ENCODE data around the gene ADCY4. TPM values are rescaled to one million over a fixed set of nuclear protein-coding genes. Genes with fewer than 3 reads are reported as not detected.
A peak's percentile ranks its signal among the peaks of the same experiment; 100 is the strongest.

Gene ADCY4
- total and polyA plus RNA-seq, 4 donors = 3.5 to 16.0 (median 10.5) TPM

GRCh38 chr14:24290746-24291145, 44.1 kb downstream of the ADCY4 start:
- Histone ChIP-seq H3K27ac (ENCODE audit: low read depth, low read length) (no peak overlapping the region), H3K9me3 (ENCODE audit: control insufficient read depth, insufficient read depth, low read length) (no peaks in the 10 kb centered on the region), H3K4me1 (ENCODE audit: control insufficient read depth, insufficient read depth, low read length) (no peaks in the 10 kb centered on the region), H3K36me3 (ENCODE audit: control insufficient read depth, insufficient read depth, low read length) (peaks cover 36% of the 10 kb centered on the region), H3K27me3 (ENCODE audit: control insufficient read depth, insufficient read depth, low read length) (no peaks in the 10 kb centered on the region), H3K4me3 (ENCODE audit: low read depth, low read length) (no peak overlapping the region)
- no peak for DNase-seq (ENCODE audit: low read depth in 4 of 6, low spot score in 6 of 6)
- 93% methylated on average over 4 of the region's 9 CpGs for WGBS (ENCODE audit: insufficient coverage)

GRCh38 chr14:24289649-24290280, 45.1 kb downstream of the ADCY4 start:
- DNase-seq (ENCODE audit: low read depth in 4 of 6, low spot score in 6 of 6) = no peak
- Histone ChIP-seq H3K4me1 (ENCODE audit: control insufficient read depth, insufficient read depth, low read length) (no peaks in the 10 kb centered on the region), H3K27ac (ENCODE audit: low read depth, low read length) (no peak overlapping the region), H3K9me3 (ENCODE audit: control insufficient read depth, insufficient read depth, low read length) (no peaks in the 10 kb centered on the region), H3K27me3 (ENCODE audit: control insufficient read depth, insufficient read depth, low read length) (no peaks in the 10 kb centered on the region), H3K36me3 (ENCODE audit: control insufficient read depth, insufficient read depth, low read length) (peaks cover 32% of the 10 kb centered on the region), H3K4me3 (ENCODE audit: low read depth, low read length) (no peak overlapping the region)
- 100% methylated on average over 4 of the region's 6 CpGs for WGBS (ENCODE audit: insufficient coverage)

GRCh38 chr14:24286996-24287395, 47.9 kb downstream of the ADCY4 start:
- 95% methylated on average over 5 of the region's 5 CpGs for WGBS (ENCODE audit: insufficient coverage)
- Histone ChIP-seq H3K27me3 (ENCODE audit: control insufficient read depth, insufficient read depth, low read length) (no peaks in the 10 kb centered on the region), H3K4me3 (ENCODE audit: low read depth, low read length) (no peak overlapping the region), H3K36me3 (ENCODE audit: control insufficient read depth, insufficient read depth, low read length) (peaks cover 18% of the 10 kb centered on the region), H3K9me3 (ENCODE audit: control insufficient read depth, insufficient read depth, low read length) (no peaks in the 10 kb centered on the region), H3K27ac (ENCODE audit: low read depth, low read length) (no peak overlapping the region), H3K4me1 (ENCODE audit: control insufficient read depth, insufficient read depth, low read length) (no peaks in the 10 kb centered on the region)
- DNase-seq (ENCODE audit: low read depth in 4 of 6, low spot score in 6 of 6) = no peak

GRCh38 chr14:24285351-24285750, 49.5 kb downstream of the ADCY4 start:
- H3K4me1 ChIP-seq (ENCODE audit: control insufficient read depth, insufficient read depth, low read length) = no peaks in the 10 kb centered on the region
- H3K27ac ChIP-seq (ENCODE audit: low read depth, low read length) = no peak overlapping the region
- 88% methylated on average over 2 of the region's 4 CpGs for WGBS (ENCODE audit: insufficient coverage)
- no peak for DNase-seq (ENCODE audit: low read depth in 4 of 6, low spot score in 6 of 6)
- H3K4me3 ChIP-seq (ENCODE audit: low read depth, low read length) = no peak overlapping the region
- H3K27me3 ChIP-seq (ENCODE audit: control insufficient read depth, insufficient read depth, low read length) = no peaks in the 10 kb centered on the region
- no peaks in the 10 kb centered on the region for H3K9me3 ChIP-seq (ENCODE audit: control insufficient read depth, insufficient read depth, low read length)
- H3K36me3 ChIP-seq (ENCODE audit: control insufficient read depth, insufficient read depth, low read length) = peaks cover 4% of the 10 kb centered on the region

GRCh38 chr14:24284501-24285035, 50.3 kb downstream of the ADCY4 start:
- Histone ChIP-seq H3K4me3 (ENCODE audit: low read depth, low read length) (no peak overlapping the region), H3K9me3 (ENCODE audit: control insufficient read depth, insufficient read depth, low read length) (no peaks in the 10 kb centered on the region), H3K27ac (ENCODE audit: low read depth, low read length) (no peak overlapping the region), H3K27me3 (ENCODE audit: control insufficient read depth, insufficient read depth, low read length) (no peaks in the 10 kb centered on the region), H3K36me3 (ENCODE audit: control insufficient read depth, insufficient read depth, low read length) (no peaks in the 10 kb centered on the region), H3K4me1 (ENCODE audit: control insufficient read depth, insufficient read depth, low read length) (no peaks in the 10 kb centered on the region)
- 86% methylated on average over 9 of the region's 11 CpGs for WGBS (ENCODE audit: insufficient coverage)
- peak in 1 of 6 donors; percentile 28 for DNase-seq (ENCODE audit: low read depth in 4 of 6, low spot score in 6 of 6)

GRCh38 chr14:24283796-24284460, 50.9 kb downstream of the ADCY4 start:
- Histone ChIP-seq H3K4me1 (ENCODE audit: control insufficient read depth, insufficient read depth, low read length) (no peaks in the 10 kb centered on the region), H3K9me3 (ENCODE audit: control insufficient read depth, insufficient read depth, low read length) (no peaks in the 10 kb centered on the region), H3K27ac (ENCODE audit: low read depth, low read length) (no peak overlapping the region), H3K36me3 (ENCODE audit: control insufficient read depth, insufficient read depth, low read length) (no peaks in the 10 kb centered on the region), H3K27me3 (ENCODE audit: control insufficient read depth, insufficient read depth, low read length) (no peaks in the 10 kb centered on the region), H3K4me3 (ENCODE audit: low read depth, low read length) (no peak overlapping the region)
- WGBS (ENCODE audit: insufficient coverage) = 97% methylated on average over 5 of the region's 5 CpGs
- DNase-seq (ENCODE audit: low read depth in 4 of 6, low spot score in 6 of 6) = no peak

- no peaks in the 10 kb centered on the region for H3K9me3 ChIP-seq (ENCODE audit: control insufficient read depth, insufficient read depth, low read length)
- no peak overlapping the region for H3K27ac ChIP-seq (ENCODE audit: low read depth, low read length)
- H3K36me3 ChIP-seq (ENCODE audit: control insufficient read depth, insufficient read depth, low read length) = no peaks in the 10 kb centered on the region
- H3K4me3 ChIP-seq (ENCODE audit: low read depth, low read length) = no peak overlapping the region
- no peaks in the 10 kb centered on the region for H3K4me1 ChIP-seq (ENCODE audit: control insufficient read depth, insufficient read depth, low read length)
- WGBS (ENCODE audit: insufficient coverage) = 67% methylated on average over 3 of the region's 3 CpGs
- no peak for DNase-seq (ENCODE audit: low read depth in 4 of 6, low spot score in 6 of 6)
- H3K27me3 ChIP-seq (ENCODE audit: control insufficient read depth, insufficient read depth, low read length) = no peaks in the 10 kb centered on the region
Measured at GRCh38 chr14:24282736-24283135, 52.1 kb downstream of the ADCY4 start.

GRCh38 chr14:24281636-24282035, 53.2 kb downstream of the ADCY4 start:
- Histone ChIP-seq H3K27ac (ENCODE audit: low read depth, low read length) (no peak overlapping the region), H3K27me3 (ENCODE audit: control insufficient read depth, insufficient read depth, low read length) (no peaks in the 10 kb centered on the region), H3K9me3 (ENCODE audit: control insufficient read depth, insufficient read depth, low read length) (no peaks in the 10 kb centered on the region), H3K4me3 (ENCODE audit: low read depth, low read length) (no peak overlapping the region), H3K4me1 (ENCODE audit: control insufficient read depth, insufficient read depth, low read length) (no peaks in the 10 kb centered on the region), H3K36me3 (ENCODE audit: control insufficient read depth, insufficient read depth, low read length) (no peaks in the 10 kb centered on the region)
- no peak for DNase-seq (ENCODE audit: low read depth in 4 of 6, low spot score in 6 of 6)
- WGBS (ENCODE audit: insufficient coverage) = 98% methylated on average over 3 of the region's 7 CpGs

GRCh38 chr14:24280797-24281460, 53.9 kb downstream of the ADCY4 start:
- Histone ChIP-seq H3K36me3 (ENCODE audit: control insufficient read depth, insufficient read depth, low read length) (no peaks in the 10 kb centered on the region), H3K4me1 (ENCODE audit: control insufficient read depth, insufficient read depth, low read length) (no peaks in the 10 kb centered on the region), H3K9me3 (ENCODE audit: control insufficient read depth, insufficient read depth, low read length) (no peaks in the 10 kb centered on the region), H3K27me3 (ENCODE audit: control insufficient read depth, insufficient read depth, low read length) (no peaks in the 10 kb centered on the region), H3K4me3 (ENCODE audit: low read depth, low read length) (no peak overlapping the region), H3K27ac (ENCODE audit: low read depth, low read length) (no peak overlapping the region)
- WGBS (ENCODE audit: insufficient coverage) = 97% methylated on average over 6 of the region's 6 CpGs
- no peak for DNase-seq (ENCODE audit: low read depth in 4 of 6, low spot score in 6 of 6)

Data from spinal cord (tissue), 10 donors.